Uterus (tissue), 4 donors: ENCODE measurements around the gene FSHR. TPM values are rescaled to one million over a fixed set of nuclear protein-coding genes. Genes with fewer than 3 reads are reported as not detected.

Source experiments
- DNase-seq, 2 donors: peaks; one replicate each; pipeline ENCODE4 v3.0.0-alpha.2; 2019 to 2020
- H3K27ac ChIP-seq, 2 donors: fragments of 200-600 bp; sonication (generic); 1 replicate in 1 of 2; 2 replicates in 1 of 2; pipeline ENCODE4 v1.5.1; 2016 to 2018
- H3K27me3 ChIP-seq, 2 donors: fragments of 200-600 bp; sonication (generic); one replicate each; pipeline ENCODE4 v1.5.1; 2018 to 2019; ENCODE audit warnings: control low read depth in 1 of 2
- H3K36me3 ChIP-seq, 2 donors: fragments of 200-600 bp; sonication (generic); one replicate each; pipeline ENCODE4 v1.5.1; 2019; ENCODE audit warnings: control low read depth in 1 of 2
- H3K4me1 ChIP-seq, 2 donors: fragments of 200-600 bp; sonication (generic); one replicate each; pipeline ENCODE4 v1.5.1; 2018 to 2019; ENCODE audit warnings: control low read depth in 1 of 2
- H3K4me3 ChIP-seq, 2 donors: fragments of 200-600 bp; sonication (generic); 1 replicate in 1 of 2; 2 replicates in 1 of 2; pipeline ENCODE4 v1.5.1; 2018 to 2019; ENCODE audit warnings: mild to moderate bottlenecking in 1 of 2
- H3K9me3 ChIP-seq, 2 donors: fragments of 200-600 bp; sonication (generic); one replicate each; pipeline ENCODE4 v1.5.1; 2019; ENCODE audit warnings: control low read depth in 1 of 2
- POLR2A ChIP-seq, 2 donors: fragments of 450-650 bp; IDR thresholded peaks; one replicate each; pipeline ENCODE4 v1.6.1; 2016; ENCODE audit warnings: antibody characterized with exemption in 2 of 2, mild to moderate bottlenecking in 1 of 2, moderate library complexity in 1 of 2
- intact Hi-C: fragments of 100-400 bp; cut with DNase I; formaldehyde crosslinking; loops from one replicate; pipeline ENCODE4 v1.15.1; 2023; ENCODE audit warnings: low total_unique reads
- total RNA-seq, 4 donors: library from RNA; depleted of rRNA in 3 of 4; stranded (reverse); fragments of >200 nt in 3 of 4; gene quantifications; one replicate each; pipeline versions ENCODE4 v1.1.0 to v1.2.4, GENCODE V29; 2014 to 2023
- TF ChIP-seq, protein P1 (sequence below), 4 experiments: fragments of 200-600 bp in 2 of 4; fragments of 450-650 bp in 2 of 4; sonication (generic) in 2 of 4; IDR thresholded peaks; one replicate each; pipeline ENCODE4 v1.5.1; 2016 to 2019; ENCODE audit warnings: antibody characterized with exemption in 4 of 4, mild to moderate bottlenecking in 2 of 4, moderate library complexity in 1 of 4
- donor health status: DM: yes; HTN: yes; CAD: no.

FSHR gene
- total RNA-seq, 4 donors from 2014 or later: not detected

DNA sequence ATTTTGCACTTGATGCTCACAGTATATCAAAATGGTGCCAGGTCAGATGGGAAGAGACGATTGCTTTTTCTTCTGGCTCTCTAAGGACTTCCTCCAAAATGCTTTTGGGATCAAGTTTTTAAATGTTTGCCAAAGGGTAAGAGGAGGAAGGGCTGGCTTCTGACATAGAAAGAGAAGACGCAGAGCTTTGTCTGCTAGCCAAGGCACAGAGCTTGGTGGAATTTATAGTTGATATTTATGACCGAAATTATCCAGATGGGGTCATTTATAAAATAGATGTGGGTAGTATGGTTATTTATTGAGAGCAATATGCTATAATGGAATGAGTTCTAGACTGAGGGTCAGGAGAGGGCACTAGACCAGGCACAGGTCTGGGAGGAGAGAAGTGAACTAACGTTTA is 193.3 kb downstream of the FSHR start:
- Histone ChIP-seq H3K27me3 (no peaks in the 10 kb centered on the region), H3K4me3 (no peak overlapping the region), H3K27ac (no peak overlapping the region), H3K36me3 (no peaks in the 10 kb centered on the region), H3K9me3 (no peaks in the 10 kb centered on the region), H3K4me1 (no peaks in the 10 kb centered on the region)
- DNase-seq: no peak
- intact Hi-C loops: no loop called here
- TF ChIP-seq POLR2A (IDR thresholded peaks at IDR 0.05): no peak
- TF ChIP-seq, protein P1, sequence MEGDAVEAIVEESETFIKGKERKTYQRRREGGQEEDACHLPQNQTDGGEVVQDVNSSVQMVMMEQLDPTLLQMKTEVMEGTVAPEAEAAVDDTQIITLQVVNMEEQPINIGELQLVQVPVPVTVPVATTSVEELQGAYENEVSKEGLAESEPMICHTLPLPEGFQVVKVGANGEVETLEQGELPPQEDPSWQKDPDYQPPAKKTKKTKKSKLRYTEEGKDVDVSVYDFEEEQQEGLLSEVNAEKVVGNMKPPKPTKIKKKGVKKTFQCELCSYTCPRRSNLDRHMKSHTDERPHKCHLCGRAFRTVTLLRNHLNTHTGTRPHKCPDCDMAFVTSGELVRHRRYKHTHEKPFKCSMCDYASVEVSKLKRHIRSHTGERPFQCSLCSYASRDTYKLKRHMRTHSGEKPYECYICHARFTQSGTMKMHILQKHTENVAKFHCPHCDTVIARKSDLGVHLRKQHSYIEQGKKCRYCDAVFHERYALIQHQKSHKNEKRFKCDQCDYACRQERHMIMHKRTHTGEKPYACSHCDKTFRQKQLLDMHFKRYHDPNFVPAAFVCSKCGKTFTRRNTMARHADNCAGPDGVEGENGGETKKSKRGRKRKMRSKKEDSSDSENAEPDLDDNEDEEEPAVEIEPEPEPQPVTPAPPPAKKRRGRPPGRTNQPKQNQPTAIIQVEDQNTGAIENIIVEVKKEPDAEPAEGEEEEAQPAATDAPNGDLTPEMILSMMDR (IDR thresholded peaks at IDR 0.05): no peak

DNA sequence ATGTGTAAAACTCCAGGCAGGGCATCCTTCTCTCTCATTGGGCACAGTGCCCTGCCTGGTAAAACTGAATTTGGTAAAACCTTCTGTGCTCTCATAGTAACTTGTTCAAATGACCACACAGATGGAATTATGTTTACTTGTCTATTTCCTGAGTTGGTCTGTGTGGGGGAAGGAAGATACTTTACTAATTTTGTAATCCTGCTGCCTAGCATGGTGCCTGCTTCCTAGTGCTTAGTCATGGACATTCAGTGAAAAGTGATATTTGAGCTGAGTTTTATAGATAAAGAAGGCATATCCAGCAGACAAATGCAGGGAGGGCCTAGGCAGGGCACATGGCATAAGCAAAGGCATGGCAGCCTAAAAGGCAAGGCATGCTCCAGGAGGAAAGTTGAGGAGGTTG is 199.4 kb downstream of the FSHR start:
- Histone ChIP-seq H3K4me1 (no peaks in the 10 kb centered on the region), H3K4me3 (no peak overlapping the region), H3K36me3 (no peaks in the 10 kb centered on the region), H3K9me3 (no peaks in the 10 kb centered on the region), H3K27me3 (no peaks in the 10 kb centered on the region), H3K27ac (no peak overlapping the region)
- TF ChIP-seq, protein P1 (IDR thresholded peaks at IDR 0.05): no peak
- TF ChIP-seq POLR2A (IDR thresholded peaks at IDR 0.05): no peak
- no peak for DNase-seq
- intact Hi-C loops: no loop called here

DNA sequence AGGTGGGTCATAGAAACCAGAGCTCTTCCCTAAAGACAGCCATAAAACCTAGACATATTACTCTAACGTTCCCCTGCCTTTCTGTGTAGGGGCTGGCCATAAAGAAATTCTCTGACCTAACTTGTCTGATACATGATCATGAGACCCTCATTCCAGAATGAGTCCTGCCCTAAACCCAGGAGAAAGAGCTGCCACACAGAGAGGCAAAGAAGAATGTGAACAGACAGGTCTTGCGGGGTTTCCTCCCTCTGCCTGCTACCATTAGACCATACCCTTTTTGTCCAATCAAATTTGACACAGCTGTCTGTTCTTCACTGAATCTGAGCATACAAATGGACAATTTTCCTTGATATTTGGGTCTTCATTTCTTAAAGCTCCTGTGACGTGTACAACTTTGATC is 200.0 kb downstream of the FSHR start:
- DNase-seq: no peak
- H3K4me1 ChIP-seq: no peaks in the 10 kb centered on the region
- TF ChIP-seq POLR2A (IDR thresholded peaks at IDR 0.05): no peak
- TF ChIP-seq, protein P1 (IDR thresholded peaks at IDR 0.05): no peak
- no peaks in the 10 kb centered on the region for H3K9me3 ChIP-seq
- H3K4me3 ChIP-seq: no peak overlapping the region
- intact Hi-C loops: no loop called here
- H3K27ac ChIP-seq: no peak overlapping the region
- H3K27me3 ChIP-seq: no peaks in the 10 kb centered on the region
- no peaks in the 10 kb centered on the region for H3K36me3 ChIP-seq

DNA sequence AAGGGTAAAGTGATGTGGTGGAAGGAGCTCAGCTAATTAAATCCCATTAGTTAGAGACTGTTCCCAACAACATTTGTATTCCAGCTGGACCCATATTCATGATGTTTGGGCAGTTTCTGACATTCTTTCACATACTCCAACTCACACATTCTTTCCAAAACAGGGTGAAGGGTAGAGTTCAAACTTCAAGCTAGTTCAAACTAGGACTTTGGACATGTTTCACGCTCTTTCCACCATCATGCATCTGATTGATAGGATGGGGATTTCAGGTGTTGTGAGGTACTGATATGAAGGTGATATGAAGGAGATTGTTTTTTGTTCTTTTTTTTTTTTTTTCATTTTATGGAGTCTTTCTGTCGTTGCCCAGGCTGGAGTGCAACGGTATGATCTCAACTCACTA is 201.7 kb downstream of the FSHR start:
- Histone ChIP-seq H3K4me3 (no peak overlapping the region), H3K4me1 (no peaks in the 10 kb centered on the region), H3K9me3 (no peaks in the 10 kb centered on the region), H3K36me3 (no peaks in the 10 kb centered on the region), H3K27me3 (no peaks in the 10 kb centered on the region), H3K27ac (no peak overlapping the region)
- no peak for DNase-seq
- no peak for TF ChIP-seq POLR2A (IDR thresholded peaks at IDR 0.05)
- TF ChIP-seq, protein P1 (IDR thresholded peaks at IDR 0.05): no peak
- intact Hi-C loops: no loop called here

DNA sequence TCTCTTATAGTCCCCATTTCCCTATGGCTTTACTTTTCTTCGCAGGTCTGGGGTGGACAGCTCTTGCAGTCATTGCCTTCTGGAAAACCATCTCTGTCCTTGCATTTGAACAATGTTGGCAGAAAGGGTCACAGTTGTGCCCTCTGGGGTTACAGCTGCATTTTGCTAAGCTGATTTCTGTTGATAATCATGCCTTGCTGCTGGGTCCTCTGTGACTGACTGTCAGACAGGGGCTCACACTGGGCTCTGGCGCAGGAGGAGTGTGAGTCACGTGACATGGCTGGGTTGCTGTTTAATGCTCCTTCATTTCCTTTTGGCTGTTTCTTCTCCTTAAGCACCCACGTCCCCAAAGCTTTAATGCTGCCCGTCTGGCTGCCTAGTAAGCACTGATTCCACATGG is 202.2 kb downstream of the FSHR start:
- H3K4me3 ChIP-seq: no peak overlapping the region
- H3K4me1 ChIP-seq: no peaks in the 10 kb centered on the region
- no peaks in the 10 kb centered on the region for H3K27me3 ChIP-seq
- intact Hi-C loops: no loop called here
- no peaks in the 10 kb centered on the region for H3K36me3 ChIP-seq
- DNase-seq: no peak
- TF ChIP-seq, protein P1 (IDR thresholded peaks at IDR 0.05): no peak
- no peak for TF ChIP-seq POLR2A (IDR thresholded peaks at IDR 0.05)
- H3K9me3 ChIP-seq: no peaks in the 10 kb centered on the region
- no peak overlapping the region for H3K27ac ChIP-seq
